Tibial nerve (tissue), 4 donors: ENCODE data around the gene TMBIM4. TPM values are rescaled to one million over a fixed set of nuclear protein-coding genes. Genes with fewer than 3 reads are reported as not detected.

Experiments used
- DNase-seq, 2 donors: peaks; one replicate each; pipeline ENCODE4 v3.0.0-alpha.2; 2019; ENCODE audit warnings: low spot score in 2 of 2
- H3K27ac ChIP-seq, 4 donors: fragments of 200-600 bp; sonication (generic) in 3 of 4; one replicate each; pipeline ENCODE4 v1.5.1; 2017 to 2019; ENCODE audit warnings: mild to moderate bottlenecking in 1 of 4
- H3K27me3 ChIP-seq, 2 donors: fragments of 200-600 bp; sonication (generic) in 1 of 2; one replicate each; pipeline versions ENCODE4 v1.5.1 to v1.6.0; 2017 to 2019
- H3K36me3 ChIP-seq, 3 donors: fragments of 200-600 bp; sonication (generic); one replicate each; pipeline ENCODE4 v1.5.1; 2018 to 2019
- H3K4me1 ChIP-seq, 4 donors: fragments of 200-600 bp; sonication (generic) in 3 of 4; one replicate each; pipeline ENCODE4 v1.5.1; 2017 to 2019
- H3K4me3 ChIP-seq, 4 donors: fragments of 200-600 bp; sonication (generic) in 3 of 4; one replicate each; pipeline ENCODE4 v1.5.1; 2017 to 2019; ENCODE audit warnings: mild to moderate bottlenecking in 1 of 4, moderate library complexity in 1 of 4
- H3K9me3 ChIP-seq, 4 donors: fragments of 200-600 bp; sonication (generic) in 3 of 4; one replicate each; pipeline ENCODE4 v1.5.1; 2017 to 2019
- EP300 ChIP-seq, 2 donors: sonication (generic); formaldehyde crosslinking; IDR thresholded peaks; one replicate each; pipeline ENCODE4 v1.6.1; 2017; ENCODE audit warnings: antibody characterized with exemption in 2 of 2, mild to moderate bottlenecking in 1 of 2
- POLR2A ChIP-seq, 2 donors: fragments of 450-650 bp; IDR thresholded peaks; one replicate each; pipeline ENCODE4 v1.6.1; 2017; ENCODE audit warnings: antibody characterized with exemption in 2 of 2, mild to moderate bottlenecking in 2 of 2, moderate library complexity in 2 of 2
- WGBS, 2 donors: methylation state at CpG; one replicate each; pipeline ENCODE4 v1.1.5; 2018; 5-methylcytosine and 5-hydroxymethylcytosine counted together
- total RNA-seq, 4 donors: library from RNA; depleted of rRNA; stranded (reverse); fragments of >200 nt; gene quantifications; one replicate each; pipeline ENCODE4 v1.1.0, GENCODE V29; 2016
- TF ChIP-seq, protein P1 (sequence below), 5 experiments: fragments of 200-600 bp in 3 of 5; fragments of 450-650 bp in 2 of 5; sonication (generic) in 3 of 5; IDR thresholded peaks; one replicate each; pipeline ENCODE4 v1.5.1; 2016 to 2019; ENCODE audit warnings: antibody characterized with exemption in 5 of 5, mild to moderate bottlenecking in 3 of 5, moderate library complexity in 2 of 5

TMBIM4 gene
- total RNA-seq, 4 donors from 2014 or later, result 101 to 229 (median 199) TPM

DNA sequence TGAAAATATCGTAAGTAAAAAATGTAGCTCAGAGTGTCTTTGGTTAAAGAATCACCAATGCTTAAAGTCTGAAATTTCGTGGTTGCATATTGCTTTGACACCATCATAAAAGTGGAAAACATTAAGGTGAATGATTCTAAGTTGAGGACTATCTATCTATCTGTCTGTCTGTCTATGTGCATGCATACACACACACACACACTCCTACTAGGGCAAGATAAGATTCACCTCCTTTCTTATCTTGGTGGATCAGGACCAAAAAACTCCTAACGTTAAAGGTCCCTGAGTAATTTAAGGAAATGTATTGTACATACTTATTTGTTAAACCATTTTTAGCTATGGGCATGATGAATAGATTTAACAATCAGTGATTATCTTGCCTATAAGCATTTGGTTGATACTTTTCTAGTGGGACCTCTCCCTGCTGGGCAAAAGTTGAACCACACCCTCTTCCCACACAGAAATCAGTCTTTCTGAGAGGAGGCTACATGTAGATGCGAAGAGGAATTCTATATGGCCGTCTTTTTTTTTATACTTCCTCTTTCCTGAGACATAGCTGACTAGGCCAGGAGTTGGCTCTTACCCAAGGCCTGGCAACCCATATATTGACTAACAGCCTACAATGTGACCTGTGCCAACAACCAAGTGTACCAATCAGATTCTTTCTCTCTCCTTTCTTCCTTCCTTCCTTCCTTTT, 19.9 kb downstream of the TMBIM4 start:
- Histone ChIP-seq H3K27me3 (no peaks in the 10 kb centered on the region), H3K27ac (peak overlapping the region in 1 of 4 donors; percentile 32), H3K4me3 (no peak overlapping the region), H3K4me1 (peaks cover 0 to 39% (median 9%) of the 10 kb centered on the region in 4 donors), H3K36me3 (peaks cover 0 to 19% (median 0%) of the 10 kb centered on the region in 3 donors), H3K9me3 (no peaks in the 10 kb centered on the region)
- 85% methylated on average over 5 of the region's 5 CpGs for whole genome bisulfite sequencing, 2 donors
- no peak for TF ChIP-seq POLR2A (IDR thresholded peaks at IDR 0.05)
- TF ChIP-seq, protein P1, sequence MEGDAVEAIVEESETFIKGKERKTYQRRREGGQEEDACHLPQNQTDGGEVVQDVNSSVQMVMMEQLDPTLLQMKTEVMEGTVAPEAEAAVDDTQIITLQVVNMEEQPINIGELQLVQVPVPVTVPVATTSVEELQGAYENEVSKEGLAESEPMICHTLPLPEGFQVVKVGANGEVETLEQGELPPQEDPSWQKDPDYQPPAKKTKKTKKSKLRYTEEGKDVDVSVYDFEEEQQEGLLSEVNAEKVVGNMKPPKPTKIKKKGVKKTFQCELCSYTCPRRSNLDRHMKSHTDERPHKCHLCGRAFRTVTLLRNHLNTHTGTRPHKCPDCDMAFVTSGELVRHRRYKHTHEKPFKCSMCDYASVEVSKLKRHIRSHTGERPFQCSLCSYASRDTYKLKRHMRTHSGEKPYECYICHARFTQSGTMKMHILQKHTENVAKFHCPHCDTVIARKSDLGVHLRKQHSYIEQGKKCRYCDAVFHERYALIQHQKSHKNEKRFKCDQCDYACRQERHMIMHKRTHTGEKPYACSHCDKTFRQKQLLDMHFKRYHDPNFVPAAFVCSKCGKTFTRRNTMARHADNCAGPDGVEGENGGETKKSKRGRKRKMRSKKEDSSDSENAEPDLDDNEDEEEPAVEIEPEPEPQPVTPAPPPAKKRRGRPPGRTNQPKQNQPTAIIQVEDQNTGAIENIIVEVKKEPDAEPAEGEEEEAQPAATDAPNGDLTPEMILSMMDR (IDR thresholded peaks at IDR 0.05), result peak in 1 of 5 experiments; percentile 24
- peak in 1 of 2 donors; percentile 34 for TF ChIP-seq EP300 (IDR thresholded peaks at IDR 0.05)
- peak in 1 of 2 donors; percentile 14 for DNase-seq

DNA sequence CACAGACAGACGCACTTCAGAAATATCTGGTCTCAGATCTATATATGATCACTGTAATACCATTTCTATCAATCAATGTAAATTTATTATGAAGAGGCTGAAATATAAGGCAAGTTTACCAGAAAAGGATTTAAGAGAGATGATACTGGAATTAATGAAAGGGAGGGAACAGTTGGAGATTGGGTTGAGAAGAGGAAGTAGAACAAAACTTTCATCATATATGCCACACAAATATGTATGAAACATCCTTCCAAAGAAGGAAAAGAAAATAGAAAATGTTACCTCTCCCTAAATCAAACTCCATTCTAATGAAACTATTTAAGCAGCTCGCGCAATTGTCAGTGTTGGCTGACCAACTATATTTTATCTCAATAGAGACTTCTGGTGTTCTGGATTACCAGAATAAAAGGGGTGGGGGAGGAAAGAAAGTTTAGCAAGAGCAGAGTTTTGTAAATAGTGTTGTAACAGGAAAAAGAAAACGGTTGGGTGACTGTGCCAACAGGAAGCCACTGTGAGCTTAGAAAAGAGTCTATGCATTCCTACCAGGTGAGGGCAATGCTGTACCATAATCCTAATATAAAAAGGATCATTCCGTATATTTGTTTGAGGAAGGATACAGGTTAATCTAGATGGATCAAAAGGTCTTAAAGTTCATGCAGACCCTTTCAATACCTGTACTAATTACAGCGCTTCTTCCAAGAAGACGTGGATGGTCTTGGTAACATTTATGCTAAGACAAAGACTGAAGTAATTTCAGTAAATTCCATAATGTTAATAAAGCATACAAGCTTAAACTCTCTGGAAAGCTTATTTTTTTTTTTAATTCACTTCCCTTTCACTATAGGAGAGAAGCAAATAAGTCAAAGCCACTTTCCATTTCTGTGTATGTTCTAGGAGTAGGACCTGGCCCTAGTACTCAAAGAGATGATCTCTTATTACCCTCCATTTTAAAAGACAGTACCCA, 24.7 kb downstream of the TMBIM4 start:
- 45 to 48% methylated on average over 7 of the region's 7 CpGs for WGBS, 2 donors
- peak in 1 of 2 donors; percentile 79 for DNase-seq

DNA sequence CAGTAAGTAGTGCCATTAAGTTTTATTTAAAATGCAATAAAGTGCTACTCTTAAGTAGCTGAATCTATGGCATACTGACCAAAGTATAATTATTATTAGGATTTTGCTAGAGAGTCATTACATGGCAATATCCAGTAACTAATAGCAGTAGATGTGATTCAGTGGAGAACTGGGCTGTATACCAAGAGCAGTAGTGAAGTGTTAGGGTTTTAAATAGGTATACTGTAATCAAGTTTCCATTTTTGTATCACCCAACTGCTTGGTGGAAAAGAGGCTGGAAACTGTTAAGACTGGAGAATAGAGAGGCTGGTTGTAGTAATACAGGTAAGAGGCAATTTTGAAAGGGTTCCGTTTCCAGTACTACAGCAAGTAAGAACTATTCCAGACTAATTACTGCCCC, 25.9 kb downstream of the TMBIM4 start:
- WGBS, 2 donors, result 100% methylated on average over 1 of the region's 1 CpG
- TF ChIP-seq EP300 (IDR thresholded peaks at IDR 0.05), result no peak
- no peak for TF ChIP-seq POLR2A (IDR thresholded peaks at IDR 0.05)
- TF ChIP-seq, protein P1 (IDR thresholded peaks at IDR 0.05), result no peak
- no peaks in the 10 kb centered on the region for H3K27me3 ChIP-seq
- H3K27ac ChIP-seq, result no peak overlapping the region
- no peak overlapping the region for H3K4me3 ChIP-seq
- H3K9me3 ChIP-seq, result peaks cover 0 to 29% (median 6%) of the 10 kb centered on the region in 4 donors
- H3K36me3 ChIP-seq, result peaks cover 0 to 64% (median 4%) of the 10 kb centered on the region in 3 donors
- H3K4me1 ChIP-seq, result peaks cover 0 to 26% (median 6%) of the 10 kb centered on the region in 4 donors
- no peak for DNase-seq

More for the DNA sequence above, 24.7 kb downstream of the TMBIM4 start:
- peaks cover 0 to 23% (median 6%) of the 10 kb centered on the region in 4 donors for H3K9me3 ChIP-seq
- peak overlapping the region in 3 of 4 donors; percentile 31 to 76 (median 51) for H3K27ac ChIP-seq
- no peaks in the 10 kb centered on the region for H3K27me3 ChIP-seq
- peak; percentile 24 to 80 for TF ChIP-seq EP300 (IDR thresholded peaks at IDR 0.05)
- TF ChIP-seq POLR2A (IDR thresholded peaks at IDR 0.05), result no peak
- TF ChIP-seq, protein P1 (IDR thresholded peaks at IDR 0.05), result peak; percentile 35 to 67 (median 56)
- H3K4me1 ChIP-seq, result peaks cover 0 to 26% (median 6%) of the 10 kb centered on the region in 4 donors
- no peak overlapping the region for H3K4me3 ChIP-seq
- peaks cover 0 to 61% (median 0%) of the 10 kb centered on the region in 3 donors for H3K36me3 ChIP-seq

DNA sequence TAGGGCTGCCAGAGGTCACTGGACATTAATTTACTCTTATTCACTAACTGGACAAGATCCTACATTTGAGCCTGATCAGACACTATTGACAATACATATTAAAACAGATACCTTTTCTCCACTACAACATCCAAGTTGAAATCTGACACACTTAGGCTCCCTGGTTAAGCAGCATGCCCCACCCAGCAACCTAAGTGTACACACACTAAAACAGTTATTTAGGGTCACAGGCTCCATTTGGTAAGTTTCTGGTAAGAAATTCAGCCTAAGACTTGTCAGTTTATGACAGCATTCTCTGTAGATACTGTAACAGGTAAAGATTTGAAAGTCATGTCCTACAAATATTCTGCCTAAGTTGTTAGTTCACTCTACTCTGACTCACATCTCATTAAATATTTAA, 27.0 kb downstream of the TMBIM4 start:
- DNase-seq, result no peak
- no peak for TF ChIP-seq POLR2A (IDR thresholded peaks at IDR 0.05)
- Histone ChIP-seq H3K27ac (no peak overlapping the region), H3K36me3 (peaks cover 0 to 66% (median 4%) of the 10 kb centered on the region in 3 donors), H3K9me3 (peaks cover 0 to 29% (median 6%) of the 10 kb centered on the region in 4 donors), H3K27me3 (no peaks in the 10 kb centered on the region), H3K4me3 (no peak overlapping the region), H3K4me1 (peaks cover 0 to 26% (median 6%) of the 10 kb centered on the region in 4 donors)

DNA sequence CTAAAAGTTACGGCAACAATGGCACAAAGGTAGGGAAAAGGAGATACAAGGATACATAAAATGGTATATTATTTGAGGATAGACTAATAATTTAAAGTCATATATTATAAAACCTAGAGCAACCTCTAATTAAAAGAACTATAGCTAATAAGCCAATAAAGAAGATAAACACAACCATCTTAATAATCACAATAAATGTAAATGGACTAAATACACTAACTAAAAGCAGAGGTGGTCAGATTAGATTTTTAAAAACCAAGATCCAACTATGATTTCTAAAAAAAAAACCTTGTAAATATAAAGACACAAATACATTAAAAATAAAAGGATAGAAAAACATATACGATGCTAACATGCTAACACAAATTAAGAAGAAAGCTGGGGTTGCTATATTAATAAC, 28.5 kb downstream of the TMBIM4 start:
- Histone ChIP-seq H3K27ac (no peak overlapping the region), H3K9me3 (peaks cover 0 to 29% (median 6%) of the 10 kb centered on the region in 4 donors), H3K27me3 (no peaks in the 10 kb centered on the region), H3K4me3 (no peak overlapping the region), H3K4me1 (peaks cover 0 to 26% (median 6%) of the 10 kb centered on the region in 4 donors), H3K36me3 (peaks cover 0 to 79% (median 4%) of the 10 kb centered on the region in 3 donors)
- TF ChIP-seq POLR2A (IDR thresholded peaks at IDR 0.05) (no peak), EP300 (IDR thresholded peaks at IDR 0.05) (no peak)
- TF ChIP-seq, protein P1 (IDR thresholded peaks at IDR 0.05), result no peak
- no peak for DNase-seq
- 95 to 100% methylated on average over 2 of the region's 2 CpGs for WGBS, 2 donors
